ENCODE results near the gene LRRTM4. TPM values are rescaled to one million over a fixed set of nuclear protein-coding genes. Genes with fewer than 3 reads are reported as not detected.
"Not testable (repeated sequence)": the region's sequence is repeated elsewhere in the genome, so short reads cannot be mapped to it uniquely, and the experiment has no call there.

The LRRTM4 gene
- total RNA-seq, 1 donor: 0.18 TPM

- no peak for DNase-seq (ENCODE audit: low read depth)
- no peak overlapping the region for H3K4me3 ChIP-seq (ENCODE audit: low read depth, low read length)
- TF ChIP-seq CTCF (IDR thresholded peaks at IDR 0.05; ENCODE audit: insufficient read depth, low read length): no peak
Measured at GRCh38 chr2:76730021-76730420, 792.2 kb downstream of the LRRTM4 start.

- TF ChIP-seq CTCF (IDR thresholded peaks at IDR 0.05; ENCODE audit: insufficient read depth, low read length): no peak
- H3K4me3 ChIP-seq (ENCODE audit: low read depth, low read length): no peak overlapping the region
- no peak for DNase-seq (ENCODE audit: low read depth)
Measured at GRCh38 chr2:76721226-76721625, 801.0 kb downstream of the LRRTM4 start.

- no peak overlapping the region for H3K4me3 ChIP-seq (ENCODE audit: low read depth, low read length)
- TF ChIP-seq CTCF (IDR thresholded peaks at IDR 0.05; ENCODE audit: insufficient read depth, low read length): no peak
- no peak for DNase-seq (ENCODE audit: low read depth)
Measured at GRCh38 chr2:76713312-76713711, 808.9 kb downstream of the LRRTM4 start.

- no peak for DNase-seq (ENCODE audit: low read depth)
- TF ChIP-seq CTCF (IDR thresholded peaks at IDR 0.05; ENCODE audit: insufficient read depth, low read length): no peak
- no peak overlapping the region for H3K4me3 ChIP-seq (ENCODE audit: low read depth, low read length)
Measured at GRCh38 chr2:76711490-76711889, 810.7 kb downstream of the LRRTM4 start.

GRCh38 chr2:76700894-76701293 lies 821.3 kb downstream of the LRRTM4 start:
- no peak for TF ChIP-seq CTCF (IDR thresholded peaks at IDR 0.05; ENCODE audit: insufficient read depth, low read length)
- DNase-seq (ENCODE audit: low read depth): no peak
- H3K4me3 ChIP-seq (ENCODE audit: low read depth, low read length): no peak overlapping the region

- DNase-seq (ENCODE audit: low read depth); H3K4me3 ChIP-seq (ENCODE audit: low read depth, low read length): not testable (repeated sequence)
Measured at GRCh38 chr2:76697998-76698713, 824.0 kb downstream of the LRRTM4 start.

Small RNA genes lying within 50 kb of the gene (small RNA-seq; reads per million reads assigned to genes)
- not detected for gene RNA5SP98

Data from fibroblast of the aortic adventitia (primary cell).